Brain microvascular endothelial cell (primary cell): ENCODE measurements around the gene NCAM2.

Experiments used
- DNase-seq: peaks from one replicate; pipeline ENCODE4 v3.0.0-alpha.2; 2020
- H3K27ac ChIP-seq: fragments of 250-450 bp; sonication (Bioruptor Pico); 2 replicates; pipeline ENCODE4 v1.5.1; 2020; ENCODE audit warnings: mild to moderate bottlenecking, moderate library complexity
- H3K27me3 ChIP-seq: fragments of 250-450 bp; sonication (Bioruptor Pico); replicated peaks from 2 replicates; pipeline ENCODE4 v1.5.1; 2020; ENCODE audit warnings: mild to moderate bottlenecking
- H3K36me3 ChIP-seq: fragments of 250-450 bp; sonication (Bioruptor Pico); replicated peaks from 2 replicates; pipeline ENCODE4 v1.5.1; 2020; ENCODE audit warnings: mild to moderate bottlenecking
- H3K4me3 ChIP-seq: 2 replicates; pipeline ENCODE4 v1.5.1; 2011; ENCODE audit warnings: low read depth, mild to moderate bottlenecking, control low read depth, low read length, moderate library complexity
- in situ Hi-C: cut with HindIII; loops from 2 replicates; pipeline ENCODE4 v1.10.0; 2017; ENCODE audit warnings: low sequenced_read_pairs, low pct_ligation_motif_present
- TF ChIP-seq, protein P1 (sequence below): IDR thresholded peaks from 2 replicates; pipeline ENCODE4 v1.5.1; 2011; ENCODE audit warnings: low read depth, mild to moderate bottlenecking, moderate library complexity, low read length, control low read depth, inconsistent platforms; ENCODE audit errors: missing control alignments

Gene NCAM2

DNA sequence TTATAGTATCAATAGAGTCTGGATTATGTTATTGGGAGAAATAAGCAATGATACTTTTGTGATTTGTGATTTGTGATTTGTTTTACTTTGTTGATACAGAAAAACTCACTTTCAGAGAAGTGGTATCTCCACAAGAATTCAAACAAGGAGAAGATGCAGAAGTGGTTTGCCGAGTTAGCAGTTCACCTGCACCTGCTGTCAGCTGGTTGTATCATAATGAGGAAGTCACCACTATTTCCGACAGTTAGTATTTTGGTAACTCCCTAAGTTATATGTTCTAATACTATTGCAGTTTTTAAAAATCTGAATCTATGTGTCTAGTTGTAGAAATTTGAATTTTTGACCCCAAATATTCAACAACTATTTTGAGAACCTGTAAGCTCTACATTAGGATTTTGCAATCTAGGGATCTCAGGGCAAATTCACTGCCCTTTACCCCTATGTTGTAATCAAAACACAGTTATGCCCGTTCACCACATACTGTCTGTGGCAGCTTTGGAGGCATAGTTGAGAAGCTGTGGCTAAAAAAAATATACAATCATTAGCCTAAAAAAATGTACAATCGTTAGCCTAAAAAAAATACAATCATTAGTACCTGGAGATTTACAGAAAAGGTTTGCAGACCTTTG, 288.1 kb downstream of the NCAM2 start:
- TF ChIP-seq, protein P1, sequence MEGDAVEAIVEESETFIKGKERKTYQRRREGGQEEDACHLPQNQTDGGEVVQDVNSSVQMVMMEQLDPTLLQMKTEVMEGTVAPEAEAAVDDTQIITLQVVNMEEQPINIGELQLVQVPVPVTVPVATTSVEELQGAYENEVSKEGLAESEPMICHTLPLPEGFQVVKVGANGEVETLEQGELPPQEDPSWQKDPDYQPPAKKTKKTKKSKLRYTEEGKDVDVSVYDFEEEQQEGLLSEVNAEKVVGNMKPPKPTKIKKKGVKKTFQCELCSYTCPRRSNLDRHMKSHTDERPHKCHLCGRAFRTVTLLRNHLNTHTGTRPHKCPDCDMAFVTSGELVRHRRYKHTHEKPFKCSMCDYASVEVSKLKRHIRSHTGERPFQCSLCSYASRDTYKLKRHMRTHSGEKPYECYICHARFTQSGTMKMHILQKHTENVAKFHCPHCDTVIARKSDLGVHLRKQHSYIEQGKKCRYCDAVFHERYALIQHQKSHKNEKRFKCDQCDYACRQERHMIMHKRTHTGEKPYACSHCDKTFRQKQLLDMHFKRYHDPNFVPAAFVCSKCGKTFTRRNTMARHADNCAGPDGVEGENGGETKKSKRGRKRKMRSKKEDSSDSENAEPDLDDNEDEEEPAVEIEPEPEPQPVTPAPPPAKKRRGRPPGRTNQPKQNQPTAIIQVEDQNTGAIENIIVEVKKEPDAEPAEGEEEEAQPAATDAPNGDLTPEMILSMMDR, result no peak
- Histone ChIP-seq H3K27ac (no peak overlapping the region), H3K27me3 (no peaks in the 10 kb centered on the region), H3K4me3 (no peak overlapping the region), H3K36me3 (no peaks in the 10 kb centered on the region)
- no peak for DNase-seq
- in situ Hi-C loops, result no loop called here

- Histone ChIP-seq H3K27me3 (no peaks in the 10 kb centered on the region), H3K36me3 (no peaks in the 10 kb centered on the region), H3K4me3 (no peak overlapping the region), H3K27ac (no peak overlapping the region)
- in situ Hi-C loops, result no loop called here
- DNase-seq, result no peak
- TF ChIP-seq, protein P1, result no peak
Observed at GRCh38 chr21:21290751-21291150, 292.5 kb downstream of the NCAM2 start.

DNA sequence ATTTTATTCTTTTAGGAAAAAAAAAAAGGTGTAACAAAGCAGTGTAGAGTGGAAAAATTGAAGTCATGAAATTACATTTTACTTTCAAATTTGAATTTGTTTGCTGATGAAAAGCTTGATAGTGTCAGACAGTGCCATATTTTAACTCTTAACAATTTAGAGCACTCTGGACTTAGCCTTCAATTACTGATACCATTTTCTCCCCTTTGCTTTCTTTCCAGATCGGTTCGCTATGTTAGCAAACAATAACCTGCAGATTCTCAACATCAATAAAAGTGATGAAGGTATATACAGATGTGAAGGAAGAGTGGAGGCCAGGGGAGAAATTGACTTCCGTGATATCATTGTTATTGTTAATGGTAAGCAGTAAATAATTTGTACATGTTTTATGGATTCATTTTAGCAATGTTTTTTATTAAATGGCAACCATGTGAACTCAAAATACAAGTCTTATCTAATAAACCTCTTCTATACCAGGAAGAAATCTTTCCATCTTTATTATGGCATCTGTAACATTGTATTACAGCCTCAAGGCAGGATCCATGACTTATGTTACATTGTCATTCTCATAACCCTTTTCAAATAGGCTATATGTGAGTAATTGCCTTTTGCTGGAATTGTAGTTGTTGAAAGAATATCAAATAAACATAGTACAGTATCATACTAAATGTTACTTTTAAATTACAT, 293.8 kb downstream of the NCAM2 start:
- TF ChIP-seq, protein P1, result no peak
- no peaks in the 10 kb centered on the region for H3K27me3 ChIP-seq

DNA sequence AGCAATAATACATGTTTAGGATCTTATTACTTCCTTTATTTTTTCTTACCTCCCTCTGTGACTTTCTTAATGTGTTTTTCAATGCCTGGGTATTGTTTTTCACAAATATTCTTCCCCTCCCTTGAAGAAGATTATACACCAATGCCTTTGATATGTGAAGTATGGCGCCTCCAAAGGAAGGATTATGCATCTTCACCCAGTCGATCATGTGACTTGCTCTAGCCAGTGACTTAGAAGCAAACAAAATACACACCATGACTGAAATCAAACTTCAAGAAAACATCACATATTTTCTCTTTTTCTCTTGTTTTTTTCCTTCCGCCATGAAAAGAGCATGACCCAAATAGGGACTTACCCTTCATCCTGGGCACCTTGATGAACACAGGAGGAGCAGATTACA, 297.1 kb downstream of the NCAM2 start:
- TF ChIP-seq, protein P1, result no peak
- in situ Hi-C loops, result no loop called here
- Histone ChIP-seq H3K4me3 (no peak overlapping the region), H3K27ac (no peak overlapping the region), H3K27me3 (no peaks in the 10 kb centered on the region), H3K36me3 (no peaks in the 10 kb centered on the region)
- DNase-seq, result no peak

More for the DNA sequence above, 293.8 kb downstream of the NCAM2 start:
- no peak overlapping the region for H3K4me3 ChIP-seq
- no peaks in the 10 kb centered on the region for H3K36me3 ChIP-seq
- in situ Hi-C loops, result no loop called here
- DNase-seq, result no peak
- H3K27ac ChIP-seq, result no peak overlapping the region

DNA sequence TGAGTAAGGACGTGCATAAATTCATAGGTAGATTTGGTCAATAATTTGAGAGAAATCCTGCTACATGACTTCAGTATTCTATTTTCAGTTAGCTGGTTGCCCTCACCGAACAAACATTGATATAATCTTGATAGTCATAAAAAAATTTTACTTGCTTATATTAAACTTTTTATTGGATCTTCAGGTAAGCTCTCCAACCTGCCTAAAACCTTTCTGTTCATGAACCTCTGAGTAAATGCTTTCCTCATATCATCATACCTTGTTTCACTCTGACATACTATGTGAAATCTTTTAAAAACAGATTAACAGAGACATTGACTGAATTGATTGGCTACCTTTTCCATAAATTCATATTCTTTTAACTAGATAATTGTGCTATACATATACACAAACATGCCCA, 299.0 kb downstream of the NCAM2 start:
- no peak for DNase-seq

More for the DNA sequence above, 299.0 kb downstream of the NCAM2 start:
- Histone ChIP-seq H3K27ac (no peak overlapping the region), H3K4me3 (no peak overlapping the region), H3K36me3 (no peaks in the 10 kb centered on the region), H3K27me3 (no peaks in the 10 kb centered on the region)
- TF ChIP-seq, protein P1, result no peak
- in situ Hi-C loops, result no loop called here
